PC-3 (cell line): ENCODE data around the gene CROT.

Experiments used
- CTCF ChIP-seq: fragments of 300-600 bp; sonication (generic); conservative IDR thresholded peaks from 2 replicates; pipeline ENCODE4 v1.5.1; 2017; ENCODE audit warnings: antibody characterized with exemption, low read depth, mild to moderate bottlenecking, low read length
- EZH2 ChIP-seq: fragments of 300-600 bp; sonication (generic); IDR thresholded peaks from one replicate; pipeline ENCODE4 v1.6.1; 2017; ENCODE audit warnings: antibody characterized with exemption, mild to moderate bottlenecking, low read length; ENCODE audit not compliant: unreplicated experiment
- EZH2phosphoT487 ChIP-seq: fragments of 300-600 bp; sonication (generic); IDR thresholded peaks from 2 replicates; pipeline ENCODE4 v1.6.1; 2018; ENCODE audit warnings: mild to moderate bottlenecking, antibody characterized with exemption, low read length, borderline replicate concordance

- TF ChIP-seq CTCF: no peak
- no peak for TF ChIP-seq EZH2phosphoT487
- TF ChIP-seq EZH2: no peak
These were observed 13.1 kb upstream of the CROT start for GRCh38 chr7:87332321-87332720.
